ENCODE results near the gene ZNF787.

- TF ChIP-seq POLR2A (IDR thresholded peaks at IDR 0.05) (no peak), POLR2AphosphoS5 (IDR thresholded peaks at IDR 0.05) (peak in 1 of 3 donors; percentile 40)
Observed at GRCh38 chr19:56114051-56114777, 6.9 kb downstream of the ZNF787 start.

All from spleen (tissue), 3 donors.